PFSK-1 (cell line): ENCODE measurements around the gene CASR.

Experiments used
- FOXP2 ChIP-seq: optimal IDR thresholded peaks from 2 replicates; pipeline ENCODE3; 2011; ENCODE audit warnings: borderline replicate concordance, control low read depth, inconsistent platforms; ENCODE audit not compliant: insufficient read depth; ENCODE audit errors: extremely low read length, extremely low read depth
- POLR2AphosphoS5 ChIP-seq: IDR thresholded peaks from 2 replicates; pipeline ENCODE4 v1.6.1; 2012; ENCODE audit warnings: low read depth, mild to moderate bottlenecking, control low read depth, low read length, moderate library complexity
- SIN3A ChIP-seq: IDR thresholded peaks from 2 replicates; pipeline ENCODE4 v1.6.1; 2012; ENCODE audit warnings: mild to moderate bottlenecking, low read length, moderate library complexity, borderline replicate concordance; ENCODE audit not compliant: insufficient read depth
- TAF1 ChIP-seq: IDR thresholded peaks from 2 replicates; pipeline ENCODE4 v1.6.1; 2012; ENCODE audit warnings: low read length, control low read depth, borderline replicate concordance; ENCODE audit not compliant: insufficient read depth
- TF ChIP-seq, protein P1 (sequence below), 2 experiments: IDR thresholded peaks; 2 replicates each; pipeline versions ENCODE4 v1.6.1 to v1.8.0; 2011 to 2012; ENCODE audit warnings: low read depth in 2 of 2, low read length in 2 of 2, control low read depth in 1 of 2, inconsistent platforms in 1 of 2, mild to moderate bottlenecking in 1 of 2, moderate library complexity in 1 of 2; ENCODE audit not compliant: insufficient read depth in 1 of 2

The CASR gene

DNA sequence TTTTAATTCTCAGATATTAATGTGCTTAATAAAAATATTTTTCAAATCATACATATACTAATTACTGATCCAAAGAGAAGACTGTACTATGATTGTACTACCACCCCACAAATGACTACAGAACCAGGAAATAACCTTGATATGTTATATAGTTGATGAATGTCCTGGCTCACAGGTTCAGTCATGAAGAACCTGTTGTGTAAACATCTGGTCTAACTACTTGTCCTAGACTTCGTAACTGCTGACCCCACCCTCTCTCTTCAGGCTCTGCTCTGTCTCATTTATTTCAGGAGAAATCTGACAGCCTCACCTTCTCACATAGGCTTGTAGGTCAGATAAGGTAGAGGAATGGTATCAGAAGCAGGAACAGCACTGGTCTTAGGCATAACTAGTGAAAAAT, 126.9 kb downstream of the CASR start:
- no peak for TF ChIP-seq FOXP2
- TF ChIP-seq TAF1: no peak
- no peak for TF ChIP-seq POLR2AphosphoS5
- TF ChIP-seq, protein P1, sequence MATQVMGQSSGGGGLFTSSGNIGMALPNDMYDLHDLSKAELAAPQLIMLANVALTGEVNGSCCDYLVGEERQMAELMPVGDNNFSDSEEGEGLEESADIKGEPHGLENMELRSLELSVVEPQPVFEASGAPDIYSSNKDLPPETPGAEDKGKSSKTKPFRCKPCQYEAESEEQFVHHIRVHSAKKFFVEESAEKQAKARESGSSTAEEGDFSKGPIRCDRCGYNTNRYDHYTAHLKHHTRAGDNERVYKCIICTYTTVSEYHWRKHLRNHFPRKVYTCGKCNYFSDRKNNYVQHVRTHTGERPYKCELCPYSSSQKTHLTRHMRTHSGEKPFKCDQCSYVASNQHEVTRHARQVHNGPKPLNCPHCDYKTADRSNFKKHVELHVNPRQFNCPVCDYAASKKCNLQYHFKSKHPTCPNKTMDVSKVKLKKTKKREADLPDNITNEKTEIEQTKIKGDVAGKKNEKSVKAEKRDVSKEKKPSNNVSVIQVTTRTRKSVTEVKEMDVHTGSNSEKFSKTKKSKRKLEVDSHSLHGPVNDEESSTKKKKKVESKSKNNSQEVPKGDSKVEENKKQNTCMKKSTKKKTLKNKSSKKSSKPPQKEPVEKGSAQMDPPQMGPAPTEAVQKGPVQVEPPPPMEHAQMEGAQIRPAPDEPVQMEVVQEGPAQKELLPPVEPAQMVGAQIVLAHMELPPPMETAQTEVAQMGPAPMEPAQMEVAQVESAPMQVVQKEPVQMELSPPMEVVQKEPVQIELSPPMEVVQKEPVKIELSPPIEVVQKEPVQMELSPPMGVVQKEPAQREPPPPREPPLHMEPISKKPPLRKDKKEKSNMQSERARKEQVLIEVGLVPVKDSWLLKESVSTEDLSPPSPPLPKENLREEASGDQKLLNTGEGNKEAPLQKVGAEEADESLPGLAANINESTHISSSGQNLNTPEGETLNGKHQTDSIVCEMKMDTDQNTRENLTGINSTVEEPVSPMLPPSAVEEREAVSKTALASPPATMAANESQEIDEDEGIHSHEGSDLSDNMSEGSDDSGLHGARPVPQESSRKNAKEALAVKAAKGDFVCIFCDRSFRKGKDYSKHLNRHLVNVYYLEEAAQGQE (IDR thresholded peaks at IDR 0.05; ENCODE audit: insufficient read depth in 1 of 2, low read depth in 2 of 2, low read length in 2 of 2): no peak
- TF ChIP-seq SIN3A: no peak

GRCh38 chr3:122312826-122313225, 129.4 kb downstream of the CASR start:
- no peak for TF ChIP-seq TAF1
- no peak for TF ChIP-seq SIN3A
- TF ChIP-seq, protein P1 (IDR thresholded peaks at IDR 0.05; ENCODE audit: insufficient read depth in 1 of 2, low read depth in 2 of 2, low read length in 2 of 2): no peak
- no peak for TF ChIP-seq FOXP2
- TF ChIP-seq POLR2AphosphoS5: no peak

- TF ChIP-seq SIN3A (no peak), TAF1 (no peak), POLR2AphosphoS5 (no peak), FOXP2 (no peak)
- TF ChIP-seq, protein P1 (IDR thresholded peaks at IDR 0.05; ENCODE audit: insufficient read depth in 1 of 2, low read depth in 2 of 2, low read length in 2 of 2): no peak
These were observed 129.8 kb downstream of the CASR start for GRCh38 chr3:122313281-122313680.

DNA sequence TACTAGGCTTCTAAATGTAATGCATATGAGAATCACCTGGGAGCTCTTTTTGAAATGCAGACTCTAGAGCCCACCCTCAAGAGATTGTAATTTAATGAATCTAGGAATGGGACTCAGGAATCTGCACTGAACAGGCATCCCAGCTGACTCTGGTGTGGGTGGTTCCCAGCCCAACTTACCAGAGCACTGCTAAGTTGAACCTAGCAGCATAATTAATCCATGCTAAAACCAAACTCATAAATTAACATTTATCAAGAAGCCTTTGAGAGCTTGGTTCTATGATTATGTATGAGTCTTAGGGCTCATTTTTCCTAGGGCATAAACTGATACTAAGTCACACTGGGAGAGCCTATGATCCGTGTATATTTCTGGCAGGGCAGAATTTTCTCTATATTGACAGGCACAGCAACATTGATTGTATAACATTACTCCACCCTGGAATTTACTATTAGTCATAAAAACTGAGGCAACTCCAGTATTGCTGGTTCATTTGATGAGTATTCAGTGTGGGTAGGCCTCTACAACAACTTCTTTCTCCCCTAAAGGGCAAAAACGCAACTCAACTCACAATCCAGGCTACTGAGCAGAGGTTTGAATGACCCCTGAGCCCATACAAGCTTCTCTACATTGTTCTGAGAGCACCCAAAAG, 130.9 kb downstream of the CASR start:
- TF ChIP-seq POLR2AphosphoS5 (no peak), FOXP2 (no peak), SIN3A (no peak), TAF1 (no peak)
- TF ChIP-seq, protein P1 (IDR thresholded peaks at IDR 0.05; ENCODE audit: insufficient read depth in 1 of 2, low read depth in 2 of 2, low read length in 2 of 2): no peak

DNA sequence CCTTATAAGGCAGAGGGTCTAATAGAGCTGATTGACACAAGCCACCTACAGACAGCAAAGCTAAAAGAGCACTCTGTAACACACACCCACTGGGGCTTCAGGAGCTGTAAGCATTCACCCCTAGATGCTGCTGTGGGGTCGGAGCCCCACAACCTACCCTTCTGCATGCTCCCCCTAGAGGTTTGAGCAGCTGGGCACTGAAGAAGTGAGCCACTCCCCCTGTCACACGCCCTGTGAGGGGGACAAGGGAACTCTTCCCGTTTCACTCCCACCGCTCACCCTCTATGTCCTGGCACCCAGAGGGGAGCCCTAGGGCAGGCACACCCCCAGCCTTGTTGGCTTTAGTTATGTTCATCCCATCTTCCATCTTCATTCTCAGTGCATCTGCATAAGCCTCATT, 132.2 kb downstream of the CASR start:
- no peak for TF ChIP-seq POLR2AphosphoS5
- TF ChIP-seq SIN3A: no peak
- TF ChIP-seq, protein P1 (IDR thresholded peaks at IDR 0.05; ENCODE audit: insufficient read depth in 1 of 2, low read depth in 2 of 2, low read length in 2 of 2): no peak
